ENCODE data around the gene TCERG1L.
"Not testable (repeated sequence)": the region's sequence is repeated elsewhere in the genome, so short reads cannot be mapped to it uniquely, and the experiment has no call there.

The TCERG1L gene

GRCh38 chr10:131246775-131247174 lies 64.7 kb downstream of the TCERG1L start:
- DNase-seq: no peak

GRCh38 chr10:131246089-131246488 lies 65.4 kb downstream of the TCERG1L start:
- DNase-seq: no peak

- no peak for DNase-seq
These were observed 66.0 kb downstream of the TCERG1L start for GRCh38 chr10:131245475-131246059.

- DNase-seq: no peak
These were observed 66.7 kb downstream of the TCERG1L start for GRCh38 chr10:131244836-131245235.

- no peak for DNase-seq
These were observed 68.4 kb downstream of the TCERG1L start for GRCh38 chr10:131243076-131243475.

GRCh38 chr10:131242007-131242406 lies 69.5 kb downstream of the TCERG1L start:
- no peak for DNase-seq

- DNase-seq: no peak
These were observed 70.8 kb downstream of the TCERG1L start for GRCh38 chr10:131240691-131241090.

- no peak for DNase-seq
These were observed 71.6 kb downstream of the TCERG1L start for GRCh38 chr10:131239926-131240325.

GRCh38 chr10:131239450-131239849 lies 72.1 kb downstream of the TCERG1L start:
- DNase-seq: no peak

- DNase-seq: no peak
These were observed 72.7 kb downstream of the TCERG1L start for GRCh38 chr10:131238669-131239280.

- no peak for DNase-seq
These were observed 73.4 kb downstream of the TCERG1L start for GRCh38 chr10:131237991-131238651.

- not testable (repeated sequence) for DNase-seq
These were observed 76.9 kb downstream of the TCERG1L start for GRCh38 chr10:131234606-131235005.

GRCh38 chr10:131233611-131234258 lies 77.8 kb downstream of the TCERG1L start:
- no peak for DNase-seq

GRCh38 chr10:131231965-131232541 lies 79.5 kb downstream of the TCERG1L start:
- DNase-seq: no peak

- no peak for DNase-seq
These were observed 80.1 kb downstream of the TCERG1L start for GRCh38 chr10:131231323-131231964.

GRCh38 chr10:131230641-131231322 lies 80.7 kb downstream of the TCERG1L start:
- no peak for DNase-seq

GRCh38 chr10:131230166-131230565 lies 81.4 kb downstream of the TCERG1L start:
- no peak for DNase-seq

- DNase-seq: no peak
These were observed 84.3 kb downstream of the TCERG1L start for GRCh38 chr10:131227163-131227740.

- no peak for DNase-seq
These were observed 84.9 kb downstream of the TCERG1L start for GRCh38 chr10:131226446-131227162.

- DNase-seq: no peak
These were observed 87.4 kb downstream of the TCERG1L start for GRCh38 chr10:131224106-131224505.

GRCh38 chr10:131223422-131223821 lies 88.1 kb downstream of the TCERG1L start:
- no peak for DNase-seq

Measured in fibroblast of skin of abdomen (primary cell).